Right lobe of liver (tissue), 4 donors: Measurements from ENCODE around the gene POFUT2.

Source experiments
- CTCF ChIP-seq, 4 donors: fragments of 200-600 bp in 3 of 4; fragments of 450-650 bp in 1 of 4; IDR thresholded peaks; one replicate each; pipeline versions ENCODE4 v1.5.1 to v1.8.0; 2016 to 2022; ENCODE audit warnings: antibody characterized with exemption in 4 of 4, mild to moderate bottlenecking in 2 of 4
- POLR2A ChIP-seq: fragments of 450-650 bp; IDR thresholded peaks from one replicate; pipeline ENCODE4 v1.6.1; 2017; ENCODE audit warnings: antibody characterized with exemption, mild to moderate bottlenecking
- donor health status: DM: no; HTN: no; CAD: no.
- donor health status: DM: no; HTN: no; CAD: no.
- donor health status: DM: no; HTN: yes; CAD: no.

- TF ChIP-seq POLR2A, result no peak
- no peak for TF ChIP-seq CTCF (IDR thresholded peaks at IDR 0.05)
Measured at GRCh38 chr21:45253633-45254459, 33.8 kb downstream of the POFUT2 start.
